GM21529 (cell line): ENCODE data around the gene KIF2C.

ENCODE experiments used
- ATAC-seq: cut with Tn5 transposase; IDR thresholded peaks from one replicate; pipeline ENCODE4 v1.9.1; 2021; ENCODE audit not compliant: unreplicated experiment

The KIF2C gene

GRCh38 chr1:44775078-44775929 lies 35.7 kb downstream of the KIF2C start, which contains the start of gene RPS8:
RPS8 (plus strand) TSS chr1:44775540; CDS start chr1:44775597, 57 bp downstream.
- peak; percentile 84 for ATAC-seq

GRCh38 chr1:44775930-44776729 lies 36.5 kb downstream of the KIF2C start:
- peak; percentile 3 for ATAC-seq

- ATAC-seq = no peak
Measured at GRCh38 chr1:44776730-44777068, 37.1 kb downstream of the KIF2C start.

- ATAC-seq = no peak
Measured at GRCh38 chr1:44777547-44777946, 37.9 kb downstream of the KIF2C start.

- ATAC-seq = no peak
Measured at GRCh38 chr1:44777969-44778635, 38.5 kb downstream of the KIF2C start.

GRCh38 chr1:44778705-44779576 lies 39.3 kb downstream of the KIF2C start:
- no peak for ATAC-seq

GRCh38 chr1:44780583-44781121 lies 41.0 kb downstream of the KIF2C start:
- ATAC-seq = no peak

- ATAC-seq = no peak
Measured at GRCh38 chr1:44783697-44784093, 44.1 kb downstream of the KIF2C start.

GRCh38 chr1:44784094-44785028 lies 44.7 kb downstream of the KIF2C start:
- ATAC-seq = no peak

GRCh38 chr1:44785029-44785380 lies 45.4 kb downstream of the KIF2C start:
- ATAC-seq = no peak

- ATAC-seq = no peak
Measured at GRCh38 chr1:44785501-44786137, 46.0 kb downstream of the KIF2C start.

- peak; percentile 43 for ATAC-seq
Measured at GRCh38 chr1:44786138-44786840, 46.7 kb downstream of the KIF2C start.

GRCh38 chr1:44786841-44787426 lies 47.3 kb downstream of the KIF2C start:
- ATAC-seq = no peak

GRCh38 chr1:44787506-44787905 lies 47.9 kb downstream of the KIF2C start:
- ATAC-seq = no peak

GRCh38 chr1:44788120-44788860 lies 48.7 kb downstream of the KIF2C start, which contains the start of gene BEST4:
BEST4 (minus strand) TSS chr1:44788170; CDS start chr1:44787705, 465 bp downstream.
- no peak for ATAC-seq

- no peak for ATAC-seq
Measured at GRCh38 chr1:44790968-44791801, 51.5 kb downstream of the KIF2C start.
